ENCODE measurements around the gene TMEM132D. TPM values are rescaled to one million over a fixed set of nuclear protein-coding genes. Genes with fewer than 3 reads are reported as not detected.
"Not testable (repeated sequence)": the region's sequence is repeated elsewhere in the genome, so short reads cannot be mapped to it uniquely, and the experiment has no call there.

Gene TMEM132D
- total RNA-seq, 2 donors from 2014 or later = 0.05 TPM; not detected in 1

DNA sequence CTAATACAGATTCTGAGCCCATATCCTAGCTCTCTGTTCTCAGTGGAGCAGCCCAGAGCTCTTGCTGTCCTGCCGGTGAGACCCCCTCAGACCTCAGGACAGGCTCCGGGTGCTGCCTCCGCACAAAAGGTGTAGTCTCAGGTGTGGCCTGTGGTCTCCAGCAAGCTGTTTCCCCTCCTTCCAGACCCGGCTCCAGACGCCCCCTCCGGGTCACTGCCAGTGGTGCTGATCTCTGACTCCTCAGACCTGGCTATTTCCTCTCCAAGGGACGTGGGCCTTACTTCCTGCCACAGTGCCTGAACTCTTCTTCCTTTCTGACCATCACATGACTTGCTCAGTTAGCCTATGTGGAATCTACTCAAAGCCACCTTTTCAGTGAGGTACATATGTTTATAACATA lies 713.0 kb downstream of the TMEM132D start:
- ATAC-seq (no peak), DNase-seq (no peak)
- intact Hi-C loops (cut with DNase I) = no loop called here

DNA sequence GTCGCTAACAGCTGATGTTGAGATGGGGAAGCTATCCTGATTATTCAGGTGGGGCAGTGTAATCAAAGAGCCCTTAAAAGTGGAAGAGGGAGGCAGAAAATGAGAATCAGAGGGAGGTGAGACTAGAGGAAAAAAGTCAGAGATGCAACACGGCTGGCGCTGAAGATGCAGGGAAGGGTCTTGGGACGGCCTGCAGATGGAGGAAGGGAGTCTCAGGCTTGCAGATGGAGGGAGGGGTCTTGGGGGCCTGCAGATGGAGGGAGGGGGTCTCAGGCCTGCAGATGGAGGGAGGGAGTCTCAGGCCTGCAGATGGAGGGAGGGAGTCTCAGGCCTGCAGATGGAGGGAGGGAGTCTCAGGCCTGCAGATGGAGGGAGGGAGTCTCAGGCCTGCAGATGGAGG lies 713.9 kb downstream of the TMEM132D start:
- DNase-seq; intact Hi-C loops (cut with DNase I); ATAC-seq: not testable (repeated sequence)

DNA sequence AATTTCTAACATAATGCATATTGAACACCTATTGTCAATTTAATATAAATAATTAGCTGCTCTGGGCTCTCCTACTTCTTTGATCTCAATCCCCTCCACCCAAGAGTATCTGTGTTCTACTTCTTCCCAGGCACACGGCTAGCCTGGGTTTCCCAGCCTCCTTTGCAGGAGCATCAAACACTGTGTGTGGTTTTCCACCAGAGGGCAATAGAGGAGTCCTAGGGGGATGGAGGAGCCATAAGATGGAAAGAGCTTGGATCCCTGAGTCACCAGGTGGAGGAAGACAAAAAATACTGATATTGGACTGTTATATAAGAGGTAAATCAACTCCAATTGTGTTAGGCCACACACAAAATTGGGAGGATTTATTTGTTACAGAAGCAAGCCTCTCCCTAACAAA lies 716.9 kb downstream of the TMEM132D start:
- intact Hi-C loops (cut with DNase I) = no loop called here
- DNase-seq (no peak), ATAC-seq (no peak)

DNA sequence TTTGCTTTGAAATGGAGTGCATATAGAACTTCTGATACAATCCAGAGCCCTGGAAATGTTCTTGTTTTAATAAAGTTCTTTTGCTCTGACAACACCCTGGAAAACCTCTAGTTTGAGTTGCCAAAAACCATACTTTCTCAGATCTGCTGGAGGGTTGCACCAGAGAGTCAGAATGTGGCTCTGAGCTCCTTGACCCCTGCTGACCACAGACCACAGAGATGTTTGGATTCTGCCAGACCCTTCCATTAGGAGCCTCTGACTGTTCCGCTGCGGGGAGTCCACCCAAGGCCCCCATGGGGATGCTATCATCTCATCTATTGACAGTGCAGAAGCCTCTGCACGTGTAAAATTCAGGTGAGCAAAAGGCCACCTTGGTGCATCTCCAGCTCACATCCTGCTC lies 718.0 kb downstream of the TMEM132D start:
- intact Hi-C loops (cut with DNase I) = no loop called here
- DNase-seq (no peak), ATAC-seq (no peak)

DNA sequence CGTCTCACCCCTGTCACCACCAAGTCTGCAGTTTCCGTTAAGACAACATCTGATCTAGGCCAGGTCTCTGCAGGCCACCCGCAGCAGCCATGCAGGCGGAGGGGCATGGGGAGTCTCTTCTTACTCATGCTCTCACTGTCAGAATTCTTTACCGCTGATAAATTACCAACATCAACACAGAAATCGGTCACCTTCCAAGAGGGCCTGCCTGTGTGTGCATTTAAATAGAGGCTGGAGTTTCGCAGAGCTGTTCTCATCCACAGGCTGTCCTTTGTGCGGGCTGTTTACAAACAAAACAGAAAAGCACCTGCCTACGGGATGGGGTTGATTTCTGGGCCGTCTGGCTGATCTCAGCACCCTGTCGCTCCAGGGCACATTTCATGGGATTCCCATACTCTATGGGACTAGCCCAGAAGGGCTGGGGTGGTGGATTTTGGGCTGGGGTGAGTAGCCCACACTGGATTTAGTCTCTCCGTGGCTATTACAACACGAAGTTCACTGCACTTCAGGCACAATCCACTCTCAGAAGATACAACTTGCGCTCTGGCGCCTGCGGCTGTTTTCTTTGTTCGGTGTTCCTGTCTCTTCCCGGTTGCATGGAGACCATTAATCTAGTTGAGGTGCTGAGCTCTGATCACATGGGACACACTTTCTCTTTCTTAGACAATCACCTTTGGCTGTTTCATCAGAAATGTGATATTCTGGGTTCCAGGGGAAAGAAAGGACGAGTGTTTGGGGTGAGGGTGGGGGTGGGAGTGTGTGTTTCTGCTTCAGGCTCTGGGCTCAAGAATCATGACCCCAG lies 719.5 kb downstream of the TMEM132D start:
- ATAC-seq (no peak), DNase-seq (no peak)
- intact Hi-C loops (cut with DNase I) = no loop called here

DNA sequence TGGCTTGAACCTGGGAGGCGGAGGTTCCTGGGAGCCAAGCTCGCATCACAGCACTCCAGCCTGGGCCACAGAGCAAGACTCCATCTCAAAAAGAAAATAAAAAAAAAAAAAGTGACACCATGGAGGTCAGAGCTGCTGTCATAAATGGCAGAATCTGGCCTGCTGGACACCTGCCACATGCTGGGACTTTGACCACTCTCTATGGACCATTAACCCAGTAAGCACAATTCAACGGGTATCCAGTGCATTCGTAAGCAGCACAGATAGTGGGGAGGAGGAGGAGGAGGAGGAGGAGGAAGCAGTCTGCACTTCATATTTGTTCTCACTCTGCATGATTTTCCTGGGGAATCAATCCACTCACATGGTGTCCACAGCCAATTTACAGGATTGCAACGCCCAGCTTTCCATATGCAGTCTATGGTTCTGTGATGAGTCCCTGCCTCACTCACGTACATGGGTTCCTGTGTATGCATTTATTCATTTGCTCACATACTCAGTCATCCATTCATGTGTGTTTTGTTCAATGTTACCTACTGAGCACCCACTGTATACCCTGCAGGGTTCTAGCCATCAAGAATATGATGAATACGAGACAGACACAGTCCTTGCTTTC lies 723.8 kb downstream of the TMEM132D start:
- no peak for ATAC-seq
- intact Hi-C loops (cut with DNase I) = no loop called here
- no peak for DNase-seq

DNA sequence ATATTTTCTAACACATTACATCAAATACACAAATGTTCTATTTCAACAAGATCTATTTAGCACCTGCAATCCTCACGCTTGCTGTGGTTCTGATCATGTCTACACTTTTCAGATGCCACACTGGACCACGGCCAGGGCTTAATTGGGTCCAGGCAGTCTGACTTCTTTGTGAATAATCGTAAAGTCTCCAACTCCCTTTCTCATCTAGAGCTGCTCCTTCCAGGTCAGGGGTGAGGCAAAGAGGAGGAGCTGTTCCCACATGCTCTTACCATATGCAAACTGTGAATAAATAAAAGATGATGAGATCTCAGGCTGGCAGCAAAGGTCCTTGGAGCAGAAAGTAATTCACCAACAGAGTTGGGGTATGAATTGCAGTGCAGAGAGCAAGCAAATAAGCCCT lies 733.9 kb downstream of the TMEM132D start:
- DNase-seq = no peak
- intact Hi-C loops (cut with DNase I) = no loop called here
- ATAC-seq = no peak

DNA sequence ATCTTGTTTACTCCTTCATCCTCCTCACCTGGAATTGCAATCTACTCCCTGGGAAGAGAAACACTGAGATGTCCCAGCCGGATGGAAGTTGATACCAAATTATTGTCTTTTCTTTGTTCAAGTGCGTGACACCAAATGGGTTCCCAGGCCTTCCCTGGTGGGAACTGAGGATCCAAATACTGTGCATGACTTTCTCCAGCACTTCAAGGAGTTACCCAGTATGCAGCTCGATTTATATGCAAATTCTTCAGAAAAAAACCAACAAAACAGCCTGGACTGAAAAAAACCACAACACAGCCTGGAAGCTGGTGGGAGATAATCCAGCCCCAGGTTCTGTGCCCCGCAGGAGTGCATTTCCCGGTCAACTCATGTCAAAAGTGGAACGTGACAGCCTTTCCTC lies 740.0 kb downstream of the TMEM132D start:
- intact Hi-C loops (cut with DNase I) = no loop called here

DNA sequence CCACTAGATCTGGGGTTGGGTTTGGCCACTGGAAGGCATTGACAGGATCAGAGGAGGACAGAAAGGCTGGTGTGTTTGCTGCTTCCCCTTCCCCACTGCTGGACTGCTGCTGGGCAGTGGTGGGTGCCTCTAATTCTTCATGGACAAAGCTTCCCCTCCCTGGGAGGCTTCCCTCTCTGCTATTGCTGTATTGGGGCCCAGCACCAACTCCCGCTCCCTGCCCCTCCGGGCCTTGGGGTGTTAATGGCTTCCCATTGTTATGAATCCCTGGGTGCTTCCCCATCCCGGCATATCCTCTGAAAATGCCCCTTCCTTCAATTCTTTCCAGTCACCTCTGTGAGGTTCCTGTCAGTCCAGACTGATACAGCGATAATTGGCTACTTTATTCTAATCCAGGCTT lies 740.4 kb downstream of the TMEM132D start:
- DNase-seq = no peak
- intact Hi-C loops (cut with DNase I) = no loop called here
- no peak for ATAC-seq

More for the DNA sequence above, 740.0 kb downstream of the TMEM132D start:
- no peak for ATAC-seq
- DNase-seq = no peak

DNA sequence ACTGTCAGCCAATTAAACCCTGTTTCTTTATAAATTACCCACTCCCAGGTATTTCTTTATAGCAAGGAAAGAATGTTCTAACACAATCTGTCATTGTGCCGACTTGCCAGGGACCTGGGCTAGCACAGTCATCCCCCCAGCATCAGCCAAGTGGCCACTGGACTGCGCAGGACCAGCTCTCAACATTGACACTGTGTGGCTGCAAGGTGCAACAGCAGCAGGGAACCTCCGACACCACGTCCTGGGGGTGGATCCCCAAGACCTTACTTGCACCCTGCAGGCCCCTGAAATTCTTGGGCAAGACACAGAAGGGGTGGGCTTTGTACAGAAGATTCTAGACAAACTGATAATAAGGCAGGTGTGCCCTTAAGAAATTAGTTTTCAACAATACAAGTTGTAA lies 741.0 kb downstream of the TMEM132D start:
- DNase-seq = no peak
- intact Hi-C loops (cut with DNase I) = no loop called here
- ATAC-seq = no peak

DNA sequence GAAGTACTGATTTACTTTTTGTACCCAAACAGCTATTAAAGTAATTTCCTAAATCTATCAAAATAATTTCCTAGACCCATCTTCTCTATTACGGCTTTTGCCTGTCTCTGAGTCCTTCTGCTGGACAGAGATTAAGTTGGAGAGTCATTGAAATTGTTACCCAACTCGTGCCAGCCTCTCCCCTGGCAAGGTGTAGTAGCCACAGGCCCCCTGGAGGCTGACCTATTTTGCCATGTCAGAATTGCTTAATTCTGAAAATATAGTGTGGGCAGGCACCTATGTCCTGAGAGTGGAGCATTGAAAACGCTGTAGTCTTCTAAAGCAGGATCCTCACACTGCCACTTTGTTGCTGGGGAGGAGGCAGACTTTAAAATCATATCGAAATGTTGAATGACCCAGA lies 742.3 kb downstream of the TMEM132D start:
- intact Hi-C loops (cut with DNase I) = no loop called here
- ATAC-seq = no peak
- no peak for DNase-seq

DNA sequence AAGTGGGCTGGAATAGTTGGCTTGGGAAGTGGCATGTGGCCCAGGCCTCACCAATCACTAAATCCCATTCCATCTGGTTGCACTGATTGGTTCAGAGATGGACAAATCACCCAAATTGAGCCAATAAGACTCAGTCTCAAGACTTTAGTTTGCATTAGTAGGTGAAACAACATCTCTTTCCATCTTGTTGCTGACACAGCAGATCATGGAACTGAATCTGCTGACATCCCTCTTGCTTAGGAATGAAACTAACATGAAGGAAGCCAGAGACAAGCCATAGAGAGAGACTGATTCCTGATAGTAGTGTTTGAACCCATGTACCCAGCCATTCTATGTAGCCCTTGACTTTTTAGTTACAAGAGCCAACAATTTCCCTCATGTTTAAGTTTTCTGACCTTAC lies 743.5 kb downstream of the TMEM132D start:
- no peak for ATAC-seq

DNA sequence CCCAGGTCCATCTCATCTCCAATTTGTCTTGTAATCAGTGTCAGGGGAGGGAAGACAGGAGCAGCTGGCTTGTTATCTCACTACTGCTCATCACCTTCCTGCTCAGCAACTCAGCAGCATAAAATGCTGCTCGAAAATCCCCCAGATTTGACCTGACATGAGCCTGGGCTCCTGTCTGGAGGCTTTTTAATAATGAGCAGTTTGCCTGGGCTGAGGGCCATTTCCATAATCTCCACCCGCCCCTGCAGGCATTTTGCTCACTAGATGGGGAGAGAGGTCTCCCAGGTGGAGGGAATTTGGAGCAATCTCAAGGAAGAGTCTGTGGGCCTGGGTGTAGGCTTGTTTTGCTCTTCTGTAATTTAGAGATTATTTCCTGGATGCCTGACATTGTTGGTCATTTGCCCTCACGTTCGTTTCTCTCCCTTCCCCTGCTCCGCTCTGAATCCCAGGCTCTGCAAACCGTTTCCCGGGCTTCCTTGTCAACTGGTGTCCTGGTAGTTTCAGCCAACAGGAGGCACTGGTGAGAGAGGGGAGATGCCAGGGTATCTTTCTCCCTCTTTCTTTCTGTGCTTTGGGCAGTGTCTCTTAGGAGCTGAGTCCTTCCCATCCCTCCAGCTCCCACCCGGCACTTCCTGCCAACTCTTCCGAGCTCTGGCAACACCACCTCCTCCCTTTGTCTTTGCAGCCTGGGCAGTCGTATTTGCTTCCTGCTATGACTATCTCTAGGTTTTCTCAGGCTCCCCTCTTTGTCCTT lies 751.3 kb downstream of the TMEM132D start:
- DNase-seq (no peak), ATAC-seq (peak; percentile 50 to 70)
- intact Hi-C loops (cut with DNase I) = no loop called here

More for the DNA sequence above, 743.5 kb downstream of the TMEM132D start:
- intact Hi-C loops (cut with DNase I) = no loop called here
- DNase-seq = no peak

DNA sequence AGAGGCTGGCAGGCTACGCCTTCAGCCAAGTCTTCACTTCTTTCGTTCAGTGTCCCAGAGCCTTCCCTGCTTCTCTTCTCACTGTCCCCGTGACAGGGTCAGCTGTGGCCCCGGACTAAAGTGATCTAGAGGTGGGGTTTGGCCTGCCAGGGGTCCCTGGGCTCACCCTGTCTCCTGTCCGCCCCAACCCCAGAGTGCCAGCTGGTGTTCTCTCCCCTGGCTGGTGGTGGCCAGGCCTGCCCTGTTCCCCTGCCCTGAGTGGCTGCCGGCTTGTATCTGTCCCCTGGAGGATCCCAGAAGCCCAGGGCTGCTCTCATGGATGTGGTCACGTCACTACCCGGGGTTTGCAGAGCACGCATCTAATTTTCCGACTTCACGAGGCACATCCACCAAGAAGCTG lies 753.1 kb downstream of the TMEM132D start:
- DNase-seq = no peak
- intact Hi-C loops (cut with DNase I) = no loop called here
- no peak for ATAC-seq

DNA sequence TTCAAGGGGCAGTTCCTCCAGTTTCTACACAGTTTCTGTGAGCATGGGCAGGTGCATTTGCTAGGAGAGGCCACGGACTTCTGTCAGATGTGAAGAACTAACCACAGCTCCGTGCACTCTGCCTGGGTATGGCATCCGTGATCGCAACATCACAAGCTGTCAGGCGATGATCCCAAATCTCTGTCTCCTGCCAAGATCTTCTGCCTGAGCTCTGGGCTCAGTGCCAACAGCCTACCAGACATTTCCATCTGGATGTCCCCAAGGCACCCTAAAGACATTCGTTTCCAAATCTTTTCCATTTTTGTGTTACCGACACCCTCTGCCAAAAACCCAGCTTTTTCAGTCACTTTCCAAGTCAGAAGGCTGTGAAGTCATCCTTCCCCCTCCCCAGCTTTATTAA lies 758.4 kb downstream of the TMEM132D start:
- no peak for ATAC-seq
- intact Hi-C loops (cut with DNase I) = no loop called here

DNA sequence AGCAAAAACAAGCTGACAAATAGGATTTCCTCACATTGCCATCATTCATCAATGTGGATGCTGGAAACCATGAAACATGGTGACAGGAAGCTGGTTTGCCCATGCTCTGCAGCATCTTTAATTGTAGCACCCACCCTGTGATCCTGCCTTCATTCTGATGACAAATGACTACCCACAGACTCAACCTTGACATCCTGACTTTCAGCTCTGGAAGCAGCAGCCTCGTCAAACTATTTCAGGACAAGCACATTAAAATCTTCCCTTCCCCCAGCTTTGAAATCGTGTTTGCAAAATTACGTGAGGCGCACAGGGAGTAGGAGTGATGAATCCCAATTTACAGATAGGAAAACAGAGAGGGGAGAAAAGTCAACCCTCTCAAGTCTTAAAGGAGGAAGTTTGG lies 765.0 kb downstream of the TMEM132D start:
- DNase-seq (no peak), ATAC-seq (no peak)
- intact Hi-C loops (cut with DNase I) = no loop called here

More for the DNA sequence above, 758.4 kb downstream of the TMEM132D start:
- DNase-seq = no peak

DNA sequence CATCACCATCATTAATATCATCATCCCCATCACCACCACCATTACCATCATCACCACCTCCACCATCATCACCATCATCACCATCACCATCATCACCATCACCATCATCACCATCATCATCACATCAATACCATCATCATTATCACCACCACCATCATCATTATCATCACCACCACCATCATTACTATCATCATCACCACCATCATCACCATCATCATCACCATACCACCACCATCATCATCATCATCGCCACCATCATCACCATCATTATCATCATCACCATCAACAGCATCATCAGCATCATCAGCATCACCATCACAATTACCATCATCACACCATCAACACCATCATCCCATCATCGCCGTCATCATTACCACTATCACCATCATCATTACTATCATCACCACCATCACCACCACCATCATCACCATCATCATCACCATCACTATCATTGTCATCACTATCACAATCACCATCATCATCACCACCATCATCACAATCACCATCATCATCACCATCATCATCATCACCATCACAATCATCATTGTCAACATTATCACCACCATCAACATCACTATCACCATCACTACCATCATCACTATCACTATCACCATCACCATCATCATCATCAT lies 767.0 kb downstream of the TMEM132D start:
- intact Hi-C loops (cut with DNase I) = no loop called here
- DNase-seq = no peak
- no peak for ATAC-seq

DNA sequence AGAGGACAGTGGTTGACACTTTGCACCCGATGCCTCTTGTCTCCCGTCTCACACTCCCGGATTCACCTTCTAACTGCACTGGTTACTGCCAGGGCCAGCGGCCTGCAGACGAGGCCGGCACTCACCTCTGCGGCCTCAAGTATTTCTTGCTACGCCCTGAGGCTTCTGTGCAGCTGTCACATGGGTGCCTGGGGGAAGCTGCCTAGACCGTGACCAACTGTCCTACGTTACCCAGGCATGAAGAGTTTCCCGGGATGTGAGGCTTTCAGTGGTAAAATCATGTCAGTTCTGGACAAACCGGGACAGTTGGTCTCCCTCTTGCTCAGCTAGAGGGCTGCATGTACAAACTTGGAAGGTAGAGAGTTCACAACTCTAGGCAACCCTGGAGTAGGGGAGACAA lies 776.1 kb downstream of the TMEM132D start:
- DNase-seq (no peak), ATAC-seq (no peak)
- intact Hi-C loops (cut with DNase I) = no loop called here

DNA sequence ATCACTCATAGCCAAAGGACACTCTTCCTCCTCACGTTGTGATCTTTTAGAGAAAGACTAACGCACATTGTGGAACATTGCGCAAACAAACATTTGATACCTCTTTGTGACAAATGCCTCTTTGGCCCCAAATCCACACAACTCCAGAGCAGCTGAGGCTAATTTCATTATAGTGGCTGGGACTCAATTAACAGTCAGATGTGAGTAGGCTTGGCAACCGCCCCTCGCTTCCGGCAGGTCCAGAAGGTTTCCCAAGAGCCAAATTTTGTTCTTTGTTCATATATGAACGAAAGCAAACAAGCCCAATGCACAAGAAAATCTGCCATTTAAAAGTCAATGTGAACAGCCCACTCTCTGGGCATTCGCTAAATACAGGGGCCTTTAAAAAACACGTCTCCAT lies 776.6 kb downstream of the TMEM132D start:
- intact Hi-C loops (cut with DNase I) = no loop called here
- ATAC-seq = no peak
- DNase-seq = no peak

DNA sequence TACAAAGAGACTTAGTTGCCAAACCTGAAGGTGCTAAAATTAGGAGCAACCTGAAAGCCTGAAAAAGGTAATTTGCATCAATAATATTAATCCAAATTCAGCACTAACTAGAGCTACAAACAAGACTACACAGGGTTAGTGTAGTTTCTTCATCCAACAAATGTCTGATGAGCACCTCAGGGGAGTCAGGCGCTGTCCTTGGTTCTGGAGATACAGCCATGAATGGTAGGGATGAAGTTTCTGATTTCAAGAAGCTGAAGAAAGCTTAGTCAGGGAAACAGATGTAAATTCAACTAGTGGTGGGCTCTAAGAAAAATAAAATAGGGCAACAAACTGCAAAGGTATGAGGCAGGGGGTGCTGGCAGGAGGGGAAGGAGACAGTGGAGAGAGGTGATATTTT lies 784.3 kb downstream of the TMEM132D start:
- DNase-seq (no peak), ATAC-seq (no peak)
- intact Hi-C loops (cut with DNase I) = no loop called here
